IPS-11a (cell line): ENCODE measurements around the gene LBH.
"Not testable (repeated sequence)": the region's sequence is repeated elsewhere in the genome, so short reads cannot be mapped to it uniquely, and the experiment has no call there.

Experiments used
- H3K4me3 ChIP-seq: one replicate; pipeline ENCODE4 v1.5.1; 2013; ENCODE audit warnings: low read depth, low read length, control low read depth

Gene LBH

GRCh38 chr2:30255466-30256408 is 24.4 kb downstream of the LBH start:
- no peak overlapping the region for H3K4me3 ChIP-seq

GRCh38 chr2:30257266-30258214 is 26.2 kb downstream of the LBH start:
- H3K4me3 ChIP-seq: no peak overlapping the region

DNA sequence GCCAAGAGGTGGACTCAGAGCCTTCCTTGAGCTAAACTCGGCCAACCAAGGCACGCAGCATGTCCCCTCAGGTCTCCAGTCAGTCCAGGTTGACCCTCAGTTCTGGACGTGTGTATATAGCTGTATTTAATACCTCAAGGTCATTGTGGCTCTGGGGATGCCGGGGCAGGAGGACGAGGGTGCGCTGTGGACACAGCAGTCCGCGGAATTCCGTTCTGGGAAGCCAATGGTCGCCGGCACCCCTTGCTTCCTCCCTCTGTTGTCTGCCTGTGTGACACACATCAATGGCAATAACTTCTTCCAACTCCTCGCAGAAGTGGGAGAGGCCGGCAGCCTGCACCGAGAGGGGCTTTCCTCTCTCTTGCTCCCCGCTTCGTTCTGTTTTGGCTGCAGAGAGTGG is 27.7 kb downstream of the LBH start:
- H3K4me3 ChIP-seq: no peak overlapping the region

- no peak overlapping the region for H3K4me3 ChIP-seq
Measured at GRCh38 chr2:30259827-30260679, 28.7 kb downstream of the LBH start.

GRCh38 chr2:30260941-30261340 is 29.6 kb downstream of the LBH start:
- no peak overlapping the region for H3K4me3 ChIP-seq

GRCh38 chr2:30261695-30262211 is 30.4 kb downstream of the LBH start:
- no peak overlapping the region for H3K4me3 ChIP-seq

GRCh38 chr2:30262716-30263309 is 31.5 kb downstream of the LBH start:
- H3K4me3 ChIP-seq: no peak overlapping the region

- H3K4me3 ChIP-seq: no peak overlapping the region
Measured at GRCh38 chr2:30264274-30264673, 32.9 kb downstream of the LBH start.

GRCh38 chr2:30265052-30266015 is 34.0 kb downstream of the LBH start:
- H3K4me3 ChIP-seq: no peak overlapping the region

- no peak overlapping the region for H3K4me3 ChIP-seq
Measured at GRCh38 chr2:30266051-30266621, 34.8 kb downstream of the LBH start.

- H3K4me3 ChIP-seq: no peak overlapping the region
Measured at GRCh38 chr2:30266705-30267104, 35.4 kb downstream of the LBH start.

- H3K4me3 ChIP-seq: no peak overlapping the region
Measured at GRCh38 chr2:30267161-30267975, 36.0 kb downstream of the LBH start.

- no peak overlapping the region for H3K4me3 ChIP-seq
Measured at GRCh38 chr2:30268296-30268871, 37.0 kb downstream of the LBH start.

GRCh38 chr2:30269114-30269770 is 37.9 kb downstream of the LBH start:
- not testable (repeated sequence) for H3K4me3 ChIP-seq

GRCh38 chr2:30269771-30270145 is 38.4 kb downstream of the LBH start:
- H3K4me3 ChIP-seq: no peak overlapping the region

DNA sequence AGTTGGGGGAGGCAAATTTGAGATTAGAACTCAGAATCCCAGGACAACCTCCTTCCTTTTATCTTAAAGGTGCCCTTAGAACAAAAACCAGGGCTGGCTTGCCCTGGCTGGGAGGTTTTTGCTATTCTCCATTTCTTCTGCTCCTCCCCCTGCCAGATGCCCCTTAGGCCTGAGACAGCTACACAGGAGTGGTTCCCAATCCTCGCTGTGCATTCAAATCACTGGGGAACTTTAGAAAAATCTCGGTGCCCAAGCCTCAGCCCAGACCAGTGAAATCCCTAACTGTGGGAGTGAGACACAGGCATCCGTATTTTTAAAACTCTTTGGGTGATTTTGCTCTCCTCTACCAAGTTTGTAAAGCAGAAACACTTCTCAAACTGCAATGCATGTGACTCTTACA is 38.8 kb downstream of the LBH start:
- no peak overlapping the region for H3K4me3 ChIP-seq

DNA sequence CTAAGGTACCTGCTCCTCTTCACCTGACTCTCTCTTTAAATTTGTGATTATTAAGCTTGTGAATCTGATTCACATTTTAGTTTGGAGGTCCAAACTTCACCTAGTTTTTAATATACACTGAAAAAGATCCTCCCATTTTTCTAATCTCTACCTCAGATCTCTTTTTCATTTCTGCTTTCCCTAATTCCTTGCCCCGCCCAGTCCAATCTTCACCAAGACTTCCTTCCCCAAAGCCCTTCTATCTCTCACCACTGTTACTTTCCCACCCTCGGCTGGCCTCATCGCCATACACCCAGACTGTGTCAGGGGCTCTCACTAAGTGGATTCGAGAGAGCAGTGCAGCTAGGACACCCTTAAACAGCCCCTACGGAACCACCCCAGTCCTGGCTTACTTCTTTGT is 40.0 kb downstream of the LBH start:
- H3K4me3 ChIP-seq: no peak overlapping the region
